Keratinocyte (primary cell): ENCODE data around the gene FGF1. TPM values are rescaled to one million over a fixed set of nuclear protein-coding genes. Genes with fewer than 3 reads are reported as not detected.

ENCODE experiments used
- DNase-seq: peaks from one replicate; pipeline ENCODE4 v3.0.0-alpha.2; 2011; ENCODE audit warnings: low read depth, missing footprints, low spot score
- FAIRE-seq: peaks from 2 replicates; lab custom pipeline; 2011; peaks lifted over from hg19 to GRCh38; lab: Jason Lieb, UNC
- H2AFZ ChIP-seq: 2 replicates; pipeline ENCODE4 v1.6.0; 2012; ENCODE audit warnings: low read length, control low read depth, inconsistent platforms; ENCODE audit not compliant: control insufficient read depth
- H3K27ac ChIP-seq: 2 replicates; pipeline ENCODE4 v1.5.1; 2011; ENCODE audit warnings: low read length; ENCODE audit not compliant: control insufficient read depth, insufficient read depth
- H3K27me3 ChIP-seq: 3 replicates; pipeline ENCODE4 v1.6.0; 2011; ENCODE audit warnings: low read length; ENCODE audit not compliant: control insufficient read depth, insufficient read depth; ENCODE audit errors: extremely low read depth
- H3K36me3 ChIP-seq, 2 experiments: 2 replicates in 1 of 2; 3 replicates in 1 of 2; pipeline ENCODE4 v1.5.1; 2011; ENCODE audit warnings: low read length in 2 of 2, mild to moderate bottlenecking in 1 of 2; ENCODE audit not compliant: control insufficient read depth in 2 of 2, insufficient read depth in 2 of 2; ENCODE audit errors: extremely low read depth in 1 of 2
- H3K4me1 ChIP-seq: 3 replicates; pipeline ENCODE4 v1.5.1; 2011; ENCODE audit warnings: low read length; ENCODE audit not compliant: control insufficient read depth, insufficient read depth; ENCODE audit errors: extremely low read depth
- H3K4me2 ChIP-seq: 3 replicates; pipeline ENCODE4 v1.6.0; 2011; ENCODE audit warnings: low read depth, low read length; ENCODE audit not compliant: control insufficient read depth, insufficient read depth; ENCODE audit errors: extremely low read depth
- H3K4me3 ChIP-seq, 3 experiments: fragments of 200-600 bp in 1 of 3; sonication (generic) in 1 of 3; 2 replicates in 2 of 3; 3 replicates in 1 of 3; pipeline ENCODE4 v1.5.1; 2011 to 2016; ENCODE audit warnings: low read length in 3 of 3, mild to moderate bottlenecking in 3 of 3, control low read depth in 2 of 3, inconsistent platforms in 1 of 3, low read depth in 1 of 3, mixed read lengths in 1 of 3, mixed run types in 1 of 3, moderate library complexity in 1 of 3; ENCODE audit not compliant: control insufficient read depth in 2 of 3, insufficient read depth in 2 of 3; ENCODE audit errors: extremely low read depth in 1 of 3
- H3K79me2 ChIP-seq: 2 replicates; pipeline ENCODE4 v1.6.0; 2012; ENCODE audit warnings: low read length; ENCODE audit not compliant: control insufficient read depth, insufficient read depth
- H3K9ac ChIP-seq: 3 replicates; pipeline ENCODE4 v1.6.0; 2011; ENCODE audit warnings: low read length; ENCODE audit not compliant: control insufficient read depth, insufficient read depth; ENCODE audit errors: extremely low read depth
- H3K9me1 ChIP-seq: 3 replicates; pipeline ENCODE4 v1.6.0; 2011; ENCODE audit warnings: low read length; ENCODE audit not compliant: control insufficient read depth, insufficient read depth; ENCODE audit errors: extremely low read depth
- H3K9me3 ChIP-seq: 2 replicates; pipeline ENCODE4 v1.5.1; 2012; ENCODE audit warnings: low read depth, low read length; ENCODE audit not compliant: control insufficient read depth
- H4K20me1 ChIP-seq: 3 replicates; pipeline ENCODE4 v1.6.0; 2011; ENCODE audit warnings: low read length; ENCODE audit not compliant: control insufficient read depth, insufficient read depth; ENCODE audit errors: extremely low read depth
- CTCF ChIP-seq, 3 experiments: IDR thresholded peaks in 1 of 3; conservative IDR thresholded peaks in 1 of 3; optimal IDR thresholded peaks in 1 of 3; 2 replicates in 2 of 3; 3 replicates in 1 of 3; pipeline versions ENCODE3 to v1.5.1; 2011; ENCODE audit warnings: low read length in 3 of 3, mild to moderate bottlenecking in 3 of 3, moderate library complexity in 2 of 3, control low read depth in 1 of 3, inconsistent platforms in 1 of 3; ENCODE audit not compliant: insufficient read depth in 2 of 3; ENCODE audit errors: extremely low read depth in 1 of 3
- EZH2 ChIP-seq: IDR thresholded peaks from one replicate; pipeline ENCODE4 v1.6.1; 2012; ENCODE audit warnings: inconsistent platforms, mild to moderate bottlenecking, low read length, moderate library complexity
- dilution Hi-C: fragments of 300-500 bp; cut with MboI; formaldehyde crosslinking; loops from one replicate; pipeline ENCODE4 v1.7.0; 2020; ENCODE audit warnings: low sequenced_read_pairs; ENCODE audit not compliant: extremely low pct_ligation_motif_present
- polyA plus RNA-seq, 5 experiments: library from polyadenylated mRNA; depleted of rRNA in 3 of 5; stranded (reverse) in 3 of 5; stranded (forward) in 1 of 5; unstranded in 1 of 5; fragments of >200 nt; gene quantifications; 1 replicate in 1 of 5; 2 replicates in 3 of 5; 3 replicates in 1 of 5; pipeline versions ENCODE4 v1.2.1 to v1.2.3, GENCODE V29; 2011 to 2012; ENCODE audit warnings: missing spikeins in 2 of 5, low read depth in 1 of 5, low replicate concordance in 1 of 5

Gene FGF1
- polyA plus RNA-seq, 1 donor (not counting 4 experiments of a cell fraction or from before 2014, with no cell fraction given): 2.4 TPM

- no peaks in the 10 kb centered on the region for H3K27me3 ChIP-seq
- no peak overlapping the region for H3K4me3 ChIP-seq
- DNase-seq (peak; percentile 85), FAIRE-seq (peak; percentile 99)
- peak overlapping the region; percentile 54 for H3K4me2 ChIP-seq
- TF ChIP-seq EZH2 (no peak), CTCF (optimal IDR thresholded peaks at IDR 0.05 in 1 of 3, IDR thresholded peaks at IDR 0.05 in 1 of 3, conservative IDR thresholded peaks at IDR 0.05 in 1 of 3; ENCODE audit: extremely low read depth in 1 of 3, insufficient read depth in 2 of 3, low read length in 3 of 3) (no peak)
- H3K9me1 ChIP-seq: no peaks in the 10 kb centered on the region
- peaks cover 24% of the 10 kb centered on the region for H3K4me1 ChIP-seq
- peak overlapping the region; percentile 48 for H3K27ac ChIP-seq
- no peaks in the 10 kb centered on the region for H3K36me3 ChIP-seq
- no peaks in the 10 kb centered on the region for H3K79me2 ChIP-seq
- H4K20me1 ChIP-seq: no peaks in the 10 kb centered on the region
- H3K9me3 ChIP-seq: no peaks in the 10 kb centered on the region
- no peak overlapping the region for H3K9ac ChIP-seq
- no peak overlapping the region for H2AFZ ChIP-seq
- dilution Hi-C loops: no loop called here
These were observed 5.2 kb downstream of the FGF1 start for GRCh38 chr5:142680605-142681259.

- no peaks in the 10 kb centered on the region for H3K9me3 ChIP-seq
- H3K27me3 ChIP-seq: no peaks in the 10 kb centered on the region
- H3K9ac ChIP-seq: no peak overlapping the region
- no peak overlapping the region for H3K27ac ChIP-seq
- FAIRE-seq: no peak
- dilution Hi-C loops: no loop called here
- TF ChIP-seq EZH2: no peak
- no peak for TF ChIP-seq CTCF (optimal IDR thresholded peaks at IDR 0.05 in 1 of 3, IDR thresholded peaks at IDR 0.05 in 1 of 3, conservative IDR thresholded peaks at IDR 0.05 in 1 of 3; ENCODE audit: extremely low read depth in 1 of 3, insufficient read depth in 2 of 3, low read length in 3 of 3)
- peaks cover 16% of the 10 kb centered on the region for H3K4me1 ChIP-seq
- no peak overlapping the region for H2AFZ ChIP-seq
- no peaks in the 10 kb centered on the region for H4K20me1 ChIP-seq
- H3K4me3 ChIP-seq: no peak overlapping the region
- H3K79me2 ChIP-seq: no peaks in the 10 kb centered on the region
- no peaks in the 10 kb centered on the region for H3K9me1 ChIP-seq
- H3K36me3 ChIP-seq: no peaks in the 10 kb centered on the region
- DNase-seq: no peak
- H3K4me2 ChIP-seq: no peak overlapping the region
These were observed 6.1 kb downstream of the FGF1 start for GRCh38 chr5:142679744-142680143.
